Type B pancreatic cell (in vitro differentiated cells): ENCODE measurements around the gene TRIM54. TPM values are rescaled to one million over a fixed set of nuclear protein-coding genes. Genes with fewer than 3 reads are reported as not detected.
"Not testable (repeated sequence)": the region's sequence is repeated elsewhere in the genome, so short reads cannot be mapped to it uniquely, and the experiment has no call there.

ENCODE experiments used
- DNase-seq: peaks from one replicate; pipeline ENCODE4 v3.0.0; 2021; ENCODE audit warnings: mixed read lengths; ENCODE audit not compliant: unreplicated experiment; ENCODE audit errors: extremely low spot score
- H3K27ac Mint-ChIP-seq: 2 replicates; pipeline ENCODE4 v1.8.0; 2021; ENCODE audit warnings: mild to moderate bottlenecking, mixed read lengths
- H3K27me3 Mint-ChIP-seq: 2 replicates; pipeline ENCODE4 v1.8.0; 2021; ENCODE audit warnings: mixed read lengths
- H3K36me3 Mint-ChIP-seq: 2 replicates; pipeline ENCODE4 v1.8.0; 2021; ENCODE audit warnings: mixed read lengths
- H3K4me1 Mint-ChIP-seq: one replicate; pipeline ENCODE4 v1.8.0; 2021; ENCODE audit warnings: mixed read lengths; ENCODE audit not compliant: unreplicated experiment
- H3K4me3 Mint-ChIP-seq: 2 replicates; pipeline ENCODE4 v1.8.0; 2021; ENCODE audit warnings: mild to moderate bottlenecking, mixed read lengths
- H3K9me3 Mint-ChIP-seq: 2 replicates; pipeline ENCODE4 v1.8.0; 2021; ENCODE audit warnings: mixed read lengths
- CTCF ChIP-seq: fragments of 200-600 bp; sonication (generic); conservative IDR thresholded peaks from 2 replicates; pipeline ENCODE4 v1.5.0; 2021; ENCODE audit warnings: antibody characterized with exemption, mild to moderate bottlenecking
- total RNA-seq: library from RNA; stranded (reverse); gene quantifications from 2 replicates; pipeline ENCODE4 v1.2.1, GENCODE V29; 2021; ENCODE audit warnings: low replicate concordance

TRIM54 gene
- total RNA-seq, 1 donor from 2014 or later, result not detected

GRCh38 chr2:27264253-27264752 is 17.9 kb upstream of the TRIM54 start:
- no peak for TF ChIP-seq CTCF
- peak overlapping the region; percentile 90 for H3K4me3 Mint-ChIP-seq
- peaks cover 47% of the 10 kb centered on the region for H3K27me3 Mint-ChIP-seq
- peaks cover 3% of the 10 kb centered on the region for H3K36me3 Mint-ChIP-seq
- no peak for DNase-seq
- peak overlapping the region; percentile 5 for H3K27ac Mint-ChIP-seq
- peaks cover 17% of the 10 kb centered on the region for H3K4me1 Mint-ChIP-seq
- H3K9me3 Mint-ChIP-seq, result no peaks in the 10 kb centered on the region

GRCh38 chr2:27264753-27265535 is 17.3 kb upstream of the TRIM54 start:
- H3K4me3 Mint-ChIP-seq, result peak overlapping the region; percentile 78
- no peaks in the 10 kb centered on the region for H3K9me3 Mint-ChIP-seq
- TF ChIP-seq CTCF, result peak; percentile 76
- peaks cover 3% of the 10 kb centered on the region for H3K36me3 Mint-ChIP-seq
- no peak for DNase-seq
- peaks cover 48% of the 10 kb centered on the region for H3K27me3 Mint-ChIP-seq
- H3K27ac Mint-ChIP-seq, result no peak overlapping the region
- H3K4me1 Mint-ChIP-seq, result peaks cover 17% of the 10 kb centered on the region

- Mint-ChIP-seq H3K9me3 (no peaks in the 10 kb centered on the region), H3K36me3 (peaks cover 3% of the 10 kb centered on the region), H3K4me1 (peaks cover 17% of the 10 kb centered on the region), H3K4me3 (peak overlapping the region; percentile 57), H3K27ac (no peak overlapping the region), H3K27me3 (peaks cover 48% of the 10 kb centered on the region)
- TF ChIP-seq CTCF, result no peak
- no peak for DNase-seq
Measured at GRCh38 chr2:27265536-27265870, 16.7 kb upstream of the TRIM54 start.

GRCh38 chr2:27268296-27268695 is 13.9 kb upstream of the TRIM54 start:
- not testable (repeated sequence) for H3K9me3 Mint-ChIP-seq, DNase-seq, H3K36me3 Mint-ChIP-seq, H3K27ac Mint-ChIP-seq, H3K4me3 Mint-ChIP-seq, H3K4me1 Mint-ChIP-seq
- H3K27me3 Mint-ChIP-seq, result peaks cover 50% of the 10 kb centered on the region

GRCh38 chr2:27270131-27270530 is 12.1 kb upstream of the TRIM54 start:
- no peak for DNase-seq

More at GRCh38 chr2:27270131-27270530, 12.1 kb upstream of the TRIM54 start:
- H3K9me3 Mint-ChIP-seq, result no peaks in the 10 kb centered on the region
- H3K36me3 Mint-ChIP-seq, result no peaks in the 10 kb centered on the region
- TF ChIP-seq CTCF, result no peak
- H3K27me3 Mint-ChIP-seq, result peaks cover 48% of the 10 kb centered on the region
- H3K27ac Mint-ChIP-seq, result no peak overlapping the region
- H3K4me1 Mint-ChIP-seq, result no peaks in the 10 kb centered on the region
- no peak overlapping the region for H3K4me3 Mint-ChIP-seq
